Colonic mucosa (tissue), 4 donors: ENCODE measurements around the gene KCND3. TPM values are rescaled to one million over a fixed set of nuclear protein-coding genes. Genes with fewer than 3 reads are reported as not detected.
A peak's percentile ranks its signal among the peaks of the same experiment; 100 is the strongest.

Experiments
- DNase-seq: peaks from one replicate; pipeline ENCODE4 v3.0.0-alpha.2; 2020
- H3K27ac ChIP-seq: fragments of 200-600 bp; one replicate; pipeline ENCODE4 v1.8.0; 2021
- H3K27me3 ChIP-seq: fragments of 200-600 bp; one replicate; pipeline ENCODE4 v1.8.0; 2021
- H3K36me3 ChIP-seq: fragments of 200-600 bp; one replicate; pipeline ENCODE4 v1.8.0; 2021
- H3K4me1 ChIP-seq: fragments of 200-600 bp; one replicate; pipeline ENCODE4 v1.8.0; 2021; ENCODE audit warnings: mild to moderate bottlenecking
- H3K4me3 ChIP-seq: fragments of 200-600 bp; one replicate; pipeline ENCODE4 v1.8.0; 2021
- H3K9ac ChIP-seq, 2 donors: one replicate each; pipeline ENCODE4 v1.7.0; 2013; ENCODE audit warnings: control low read depth in 2 of 2, low read depth in 2 of 2, low read length in 2 of 2
- H3K9me3 ChIP-seq: fragments of 200-600 bp; one replicate; pipeline ENCODE4 v1.8.0; 2021
- intact Hi-C: fragments of 100-400 bp; cut with DNase I; formaldehyde crosslinking; loops from one replicate; pipeline ENCODE4 v1.14.1; 2022
- total RNA-seq, 2 donors: library from RNA; stranded (reverse); fragmentation: NEBNext Ultra II Directional in 1 of 2; extraction: Animal tissue kit (Norgen Biotek cat#: 25700) in 1 of 2; gene quantifications; one replicate each; pipeline ENCODE4 v1.2.1, GENCODE V29; 2021
- TF ChIP-seq, protein P1 (sequence below): fragments of 200-600 bp; IDR thresholded peaks from one replicate; pipeline ENCODE4 v1.8.0; 2022; ENCODE audit warnings: antibody characterized with exemption, mild to moderate bottlenecking
- donor health status: healthy.
- donor health status: DM: no; HTN: no; CAD: no.
- donor health status: DM: no; HTN: no; CAD: no.

KCND3 gene
- total RNA-seq, 2 donors from 2014 or later, result 0.94 to 3.5 TPM

DNA sequence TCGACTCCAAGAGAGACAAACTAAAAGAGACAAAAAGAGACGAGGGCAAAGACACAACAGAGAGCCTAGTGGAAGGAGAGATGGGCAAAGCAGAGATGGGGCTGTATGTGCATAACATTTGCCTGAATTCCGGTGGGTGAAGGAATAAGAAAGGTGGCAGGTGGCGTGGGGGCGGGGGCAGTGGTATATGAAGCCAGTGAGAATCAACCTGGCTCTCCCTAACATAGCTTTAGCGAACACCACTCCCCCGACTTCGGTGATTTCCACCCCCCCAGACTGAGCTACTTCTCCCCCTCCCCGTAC lies 251.4 kb downstream of the KCND3 start:
- Histone ChIP-seq H3K36me3 (no peaks in the 10 kb centered on the region), H3K27ac (no peak overlapping the region), H3K4me1 (peaks cover 5% of the 10 kb centered on the region), H3K9me3 (no peaks in the 10 kb centered on the region), H3K4me3 (peak overlapping the region; percentile 58), H3K9ac (peak overlapping the region; percentile 81 to 89), H3K27me3 (no peaks in the 10 kb centered on the region)
- TF ChIP-seq, protein P1, sequence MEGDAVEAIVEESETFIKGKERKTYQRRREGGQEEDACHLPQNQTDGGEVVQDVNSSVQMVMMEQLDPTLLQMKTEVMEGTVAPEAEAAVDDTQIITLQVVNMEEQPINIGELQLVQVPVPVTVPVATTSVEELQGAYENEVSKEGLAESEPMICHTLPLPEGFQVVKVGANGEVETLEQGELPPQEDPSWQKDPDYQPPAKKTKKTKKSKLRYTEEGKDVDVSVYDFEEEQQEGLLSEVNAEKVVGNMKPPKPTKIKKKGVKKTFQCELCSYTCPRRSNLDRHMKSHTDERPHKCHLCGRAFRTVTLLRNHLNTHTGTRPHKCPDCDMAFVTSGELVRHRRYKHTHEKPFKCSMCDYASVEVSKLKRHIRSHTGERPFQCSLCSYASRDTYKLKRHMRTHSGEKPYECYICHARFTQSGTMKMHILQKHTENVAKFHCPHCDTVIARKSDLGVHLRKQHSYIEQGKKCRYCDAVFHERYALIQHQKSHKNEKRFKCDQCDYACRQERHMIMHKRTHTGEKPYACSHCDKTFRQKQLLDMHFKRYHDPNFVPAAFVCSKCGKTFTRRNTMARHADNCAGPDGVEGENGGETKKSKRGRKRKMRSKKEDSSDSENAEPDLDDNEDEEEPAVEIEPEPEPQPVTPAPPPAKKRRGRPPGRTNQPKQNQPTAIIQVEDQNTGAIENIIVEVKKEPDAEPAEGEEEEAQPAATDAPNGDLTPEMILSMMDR, result no peak
- intact Hi-C loops, result no loop called here
- no peak for DNase-seq

DNA sequence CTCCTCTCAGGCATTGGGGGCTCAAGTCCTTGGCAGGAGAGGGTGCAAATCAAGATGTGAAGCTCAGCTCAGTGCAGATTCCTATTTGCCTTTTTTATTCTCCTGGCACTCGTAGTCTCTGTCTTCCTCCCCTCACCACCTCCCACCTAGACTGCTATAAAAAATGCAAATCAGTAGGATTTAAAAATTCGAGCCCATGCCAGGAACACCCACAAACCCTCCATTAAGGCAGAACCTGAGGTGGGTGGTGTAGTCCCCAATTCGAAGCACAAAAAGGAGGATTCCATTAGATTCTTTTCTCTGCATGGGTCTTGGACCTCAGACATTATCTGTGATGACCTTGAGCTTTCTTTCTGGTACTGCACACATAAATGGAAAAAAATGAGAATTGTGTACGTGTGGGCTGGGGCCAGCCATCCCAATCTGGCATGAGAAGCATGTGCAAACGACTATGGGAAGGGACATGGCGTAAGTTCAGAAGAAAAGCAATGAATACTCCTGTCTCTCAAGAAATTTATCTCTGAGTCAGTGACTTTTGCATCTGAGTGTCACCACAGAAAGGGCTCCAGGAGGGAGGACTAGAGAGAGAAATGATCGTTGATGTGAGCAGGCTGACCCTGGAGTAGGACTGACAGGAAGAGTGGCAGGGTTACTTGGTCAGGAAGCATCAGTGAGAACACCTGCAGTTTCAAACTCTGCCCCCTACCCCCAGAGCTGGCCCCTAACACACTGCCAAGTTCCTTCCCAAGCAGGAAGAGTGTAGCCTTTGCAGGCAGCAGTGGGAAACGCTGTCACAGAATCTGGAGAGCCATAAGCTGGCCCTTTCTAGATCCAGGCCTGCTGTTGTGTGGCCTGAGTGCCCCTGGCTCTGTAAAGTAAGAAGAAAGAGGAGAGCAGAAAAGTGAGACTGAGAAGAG lies 252.0 kb downstream of the KCND3 start:
- intact Hi-C loops, result no loop called here
- peak overlapping the region; percentile 81 to 89 for H3K9ac ChIP-seq
- DNase-seq, result no peak
- TF ChIP-seq, protein P1, result no peak
- peaks cover 5% of the 10 kb centered on the region for H3K4me1 ChIP-seq
- H3K27me3 ChIP-seq, result no peaks in the 10 kb centered on the region
- no peak overlapping the region for H3K27ac ChIP-seq
- no peaks in the 10 kb centered on the region for H3K9me3 ChIP-seq
- H3K4me3 ChIP-seq, result peak overlapping the region; percentile 58
- H3K36me3 ChIP-seq, result no peaks in the 10 kb centered on the region

DNA sequence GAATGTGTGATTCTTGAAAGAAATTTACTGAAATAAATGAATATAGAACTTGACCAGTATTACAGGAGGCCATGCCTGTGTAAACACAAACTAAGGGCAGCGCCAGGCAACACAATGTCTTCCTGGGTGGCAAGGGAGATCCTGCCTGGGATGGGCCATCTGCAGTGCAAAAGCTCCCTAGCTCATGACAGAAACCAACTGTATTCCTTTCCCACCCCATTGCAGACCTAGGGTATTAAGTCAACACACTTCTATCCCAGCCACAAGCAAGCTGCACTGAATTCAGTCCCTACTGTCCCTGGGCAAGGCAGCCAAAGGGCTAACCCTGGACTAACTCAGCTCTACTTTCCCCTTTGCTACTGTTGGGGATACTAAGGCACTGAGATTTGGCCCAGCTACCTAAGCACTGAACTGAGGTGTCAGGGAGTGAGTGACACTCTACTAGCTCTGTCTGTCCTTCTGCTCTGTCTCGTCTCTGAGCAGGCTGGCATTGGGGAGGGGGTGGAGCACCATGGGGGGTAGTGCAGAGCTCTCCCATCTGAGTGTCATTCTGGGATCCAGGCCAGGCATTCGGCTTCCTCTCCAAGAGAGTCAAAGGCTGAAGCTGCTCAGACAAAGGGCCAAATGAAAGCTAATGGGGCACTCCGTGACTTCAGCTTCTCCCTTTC lies 252.8 kb downstream of the KCND3 start:
- no peaks in the 10 kb centered on the region for H3K27me3 ChIP-seq
- no peaks in the 10 kb centered on the region for H3K36me3 ChIP-seq
- H3K27ac ChIP-seq, result no peak overlapping the region
- DNase-seq, result no peak
- peaks cover 5% of the 10 kb centered on the region for H3K4me1 ChIP-seq
- intact Hi-C loops, result no loop called here
- H3K4me3 ChIP-seq, result no peak overlapping the region
- TF ChIP-seq, protein P1, result no peak
- no peak overlapping the region for H3K9ac ChIP-seq
- no peaks in the 10 kb centered on the region for H3K9me3 ChIP-seq

- no peak overlapping the region for H3K9ac ChIP-seq
- H3K27me3 ChIP-seq, result no peaks in the 10 kb centered on the region
- H3K4me1 ChIP-seq, result peaks cover 5% of the 10 kb centered on the region
- TF ChIP-seq, protein P1, result no peak
- H3K4me3 ChIP-seq, result no peak overlapping the region
- DNase-seq, result no peak
- H3K9me3 ChIP-seq, result no peaks in the 10 kb centered on the region
- intact Hi-C loops, result no loop called here
- no peak overlapping the region for H3K27ac ChIP-seq
- H3K36me3 ChIP-seq, result no peaks in the 10 kb centered on the region
Measured at GRCh38 chr1:111735858-111736544, 253.5 kb downstream of the KCND3 start.

DNA sequence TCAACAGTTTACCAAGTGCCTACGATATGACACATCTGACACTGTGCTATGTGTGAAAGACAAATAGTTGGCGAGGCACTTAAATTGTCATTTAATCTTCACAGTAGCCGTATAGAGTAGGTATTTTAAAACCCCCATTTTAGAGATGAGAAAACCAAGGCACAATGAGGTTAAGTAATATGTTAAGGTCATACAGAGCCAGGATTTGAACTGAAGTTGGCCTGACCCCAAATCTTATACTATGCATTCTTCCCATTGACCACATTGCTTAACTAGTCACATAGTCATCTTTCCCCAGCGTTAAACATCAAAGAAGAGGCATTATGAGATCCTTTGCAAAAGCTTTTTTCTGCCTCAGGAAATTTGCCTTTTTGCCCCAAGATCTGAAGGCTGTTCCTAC lies 254.1 kb downstream of the KCND3 start:
- intact Hi-C loops, result no loop called here
- TF ChIP-seq, protein P1, result no peak
- H3K9ac ChIP-seq, result no peak overlapping the region
- no peak for DNase-seq
- H3K9me3 ChIP-seq, result no peaks in the 10 kb centered on the region
- H3K27ac ChIP-seq, result no peak overlapping the region
- peaks cover 5% of the 10 kb centered on the region for H3K4me1 ChIP-seq
- no peaks in the 10 kb centered on the region for H3K36me3 ChIP-seq
- no peak overlapping the region for H3K4me3 ChIP-seq
- H3K27me3 ChIP-seq, result no peaks in the 10 kb centered on the region
